ENCODE results near the gene BHLHE40.

- TF ChIP-seq, protein P1, sequence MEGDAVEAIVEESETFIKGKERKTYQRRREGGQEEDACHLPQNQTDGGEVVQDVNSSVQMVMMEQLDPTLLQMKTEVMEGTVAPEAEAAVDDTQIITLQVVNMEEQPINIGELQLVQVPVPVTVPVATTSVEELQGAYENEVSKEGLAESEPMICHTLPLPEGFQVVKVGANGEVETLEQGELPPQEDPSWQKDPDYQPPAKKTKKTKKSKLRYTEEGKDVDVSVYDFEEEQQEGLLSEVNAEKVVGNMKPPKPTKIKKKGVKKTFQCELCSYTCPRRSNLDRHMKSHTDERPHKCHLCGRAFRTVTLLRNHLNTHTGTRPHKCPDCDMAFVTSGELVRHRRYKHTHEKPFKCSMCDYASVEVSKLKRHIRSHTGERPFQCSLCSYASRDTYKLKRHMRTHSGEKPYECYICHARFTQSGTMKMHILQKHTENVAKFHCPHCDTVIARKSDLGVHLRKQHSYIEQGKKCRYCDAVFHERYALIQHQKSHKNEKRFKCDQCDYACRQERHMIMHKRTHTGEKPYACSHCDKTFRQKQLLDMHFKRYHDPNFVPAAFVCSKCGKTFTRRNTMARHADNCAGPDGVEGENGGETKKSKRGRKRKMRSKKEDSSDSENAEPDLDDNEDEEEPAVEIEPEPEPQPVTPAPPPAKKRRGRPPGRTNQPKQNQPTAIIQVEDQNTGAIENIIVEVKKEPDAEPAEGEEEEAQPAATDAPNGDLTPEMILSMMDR (IDR thresholded peaks at IDR 0.05), result no peak
- no peak for TF ChIP-seq POLR2A (IDR thresholded peaks at IDR 0.05)
Observed at GRCh38 chr3:4945324-4945723, 33.9 kb upstream of the BHLHE40 start.
